ENCODE measurements around the gene KLB.

Gene KLB

GRCh38 chr4:39466747-39467146 is 60.0 kb downstream of the KLB start:
- DNase-seq, result no peak

- no peak for DNase-seq
Observed at GRCh38 chr4:39467464-39467863, 60.7 kb downstream of the KLB start.

GRCh38 chr4:39469429-39470077 is 62.8 kb downstream of the KLB start:
- no peak for DNase-seq

GRCh38 chr4:39470402-39470801 is 63.7 kb downstream of the KLB start:
- DNase-seq, result no peak

GRCh38 chr4:39472396-39472795 is 65.7 kb downstream of the KLB start:
- no peak for DNase-seq

GRCh38 chr4:39476187-39476895 is 69.6 kb downstream of the KLB start:
- no peak for DNase-seq

GRCh38 chr4:39480251-39480650 is 73.5 kb downstream of the KLB start:
- no peak for DNase-seq

- no peak for DNase-seq
Observed at GRCh38 chr4:39480902-39481695, 74.4 kb downstream of the KLB start.

GRCh38 chr4:39484582-39485272 is 78.0 kb downstream of the KLB start:
- no peak for DNase-seq

- no peak for DNase-seq
Observed at GRCh38 chr4:39486221-39486804, 79.6 kb downstream of the KLB start.

GRCh38 chr4:39490322-39490721 is 83.6 kb downstream of the KLB start:
- DNase-seq, result no peak

GRCh38 chr4:39494354-39494753 is 87.6 kb downstream of the KLB start:
- DNase-seq, result no peak

- no peak for DNase-seq
Observed at GRCh38 chr4:39495446-39496213, 88.9 kb downstream of the KLB start.

GRCh38 chr4:39497909-39498726 is 91.4 kb downstream of the KLB start:
- DNase-seq, result no peak

GRCh38 chr4:39498727-39499020 is 91.9 kb downstream of the KLB start:
- no peak for DNase-seq

All from stimulated activated CD4-positive, alpha-beta T cell treated with anti-CD3 and anti-CD28 coated beads, Interleukin-4, amount 100 ng/mL, for 4 hours (primary cell).